Measurements from ENCODE around the gene RABGAP1. TPM values are rescaled to one million over a fixed set of nuclear protein-coding genes. Genes with fewer than 3 reads are reported as not detected.
A peak's percentile ranks its signal among the peaks of the same experiment; 100 is the strongest.
"Not testable (repeated sequence)": the region's sequence is repeated elsewhere in the genome, so short reads cannot be mapped to it uniquely, and the experiment has no call there.

The RABGAP1 gene
- total RNA-seq, result 10 to 100 TPM; 64.1 to 75.4 TPM
- long read RNA-seq, donor 1, full-length matches to known transcripts, result 3 of 24 reads
- long read RNA-seq, donor 1, partial matches to known transcripts, result 8 of 24 reads
- long read RNA-seq, donor 1, other reads (novel, unspliced or antisense), result 13 of 24 reads
- long read RNA-seq, donor 2, partial matches to known transcripts, result 5 of 16 reads
- long read RNA-seq, donor 2, other reads (novel, unspliced or antisense), result 11 of 16 reads

DNA sequence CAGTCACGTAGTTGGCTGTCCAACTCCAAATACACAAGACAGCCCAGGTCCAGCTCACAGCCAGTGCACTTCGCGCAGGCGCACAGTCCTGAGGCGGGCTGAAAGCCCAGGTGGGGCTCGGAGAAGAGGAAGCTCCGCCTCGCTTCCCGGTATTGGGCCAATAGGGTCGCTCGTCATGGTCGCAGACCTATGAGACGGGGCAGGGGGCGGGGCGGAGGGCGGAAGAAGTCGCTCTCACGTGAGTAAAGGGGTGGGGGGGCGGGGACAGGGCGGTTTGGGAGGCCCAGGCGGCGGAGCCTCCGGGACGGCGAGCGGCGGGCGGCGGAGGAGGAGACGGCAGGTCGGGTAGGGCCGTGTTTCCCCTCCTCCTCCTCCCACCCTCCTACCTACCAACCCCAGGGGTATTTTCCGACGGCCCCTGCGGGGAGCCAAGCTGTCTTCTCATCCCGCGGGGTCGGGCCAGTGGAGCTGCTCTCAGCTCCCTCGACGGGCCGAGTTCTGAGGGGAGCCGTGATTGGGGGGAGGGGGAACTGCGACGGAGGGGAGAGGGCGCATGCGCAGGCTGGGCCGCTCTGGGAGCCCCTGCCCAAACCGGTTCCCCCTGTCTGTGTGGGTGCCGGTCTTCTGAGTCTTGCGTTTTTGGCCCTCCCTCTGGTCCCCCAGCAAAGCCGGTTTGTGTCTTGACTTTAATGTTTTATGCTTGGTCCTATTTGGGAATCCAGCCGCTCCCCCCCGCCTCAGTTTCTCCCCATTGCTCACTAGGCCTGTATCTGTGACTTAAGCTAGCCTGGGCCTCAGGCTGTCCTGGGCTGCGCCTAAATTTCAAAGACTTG, at the start of gene RABGAP1:
TSS of gene RABGAP1 (plus strand) at position 272 of the 833 bp plus-strand sequence. CDS start 16,040 bp downstream, outside the sequence.
- intact Hi-C loops (cut with DNase I), result no loop called here

DNA sequence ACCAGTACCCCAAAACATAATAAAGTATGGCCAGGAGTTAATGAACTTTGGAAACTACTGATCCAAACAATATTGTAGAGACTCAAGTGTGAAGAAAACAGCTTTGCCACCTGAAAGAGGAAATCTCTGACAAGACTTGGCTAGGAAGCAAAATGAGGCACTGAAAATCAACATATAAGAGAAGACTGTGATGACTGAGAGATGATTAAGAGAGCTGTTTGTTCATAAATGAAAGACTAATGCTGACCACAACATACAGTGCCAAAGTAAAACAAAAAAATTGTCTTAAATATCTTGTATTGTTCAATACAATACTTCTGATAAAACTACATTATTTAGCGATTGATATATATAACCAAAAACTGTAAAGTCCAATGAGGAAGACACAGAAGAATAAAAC, 42.9 kb upstream of the RABGAP1 start:
- no peak for DNase-seq (ENCODE audit: low spot score)
- intact Hi-C loops (cut with DNase I), result no loop called here

More for the DNA sequence above, at the start of gene RABGAP1:
- DNase-seq (ENCODE audit: low spot score), result peak; percentile 100

DNA sequence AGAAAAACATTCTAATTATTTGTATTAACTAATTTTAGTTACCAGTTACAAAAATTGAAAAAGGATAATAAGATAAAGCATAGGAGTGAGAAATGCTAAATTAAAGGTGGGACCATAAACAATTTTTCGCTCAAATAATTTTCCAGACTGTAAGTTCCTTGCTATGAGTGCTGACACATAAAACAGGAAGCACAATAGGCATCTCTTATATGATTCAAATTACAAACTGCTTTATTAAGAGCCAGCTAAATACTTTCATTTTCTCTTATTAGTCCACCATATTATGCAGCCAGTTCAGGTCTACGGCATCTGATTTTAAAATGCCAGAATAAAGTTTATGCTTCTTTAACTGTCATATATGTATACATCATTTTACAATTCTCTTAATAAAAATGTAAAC, 40.0 kb upstream of the RABGAP1 start:
- intact Hi-C loops (cut with DNase I), result no loop called here

DNA sequence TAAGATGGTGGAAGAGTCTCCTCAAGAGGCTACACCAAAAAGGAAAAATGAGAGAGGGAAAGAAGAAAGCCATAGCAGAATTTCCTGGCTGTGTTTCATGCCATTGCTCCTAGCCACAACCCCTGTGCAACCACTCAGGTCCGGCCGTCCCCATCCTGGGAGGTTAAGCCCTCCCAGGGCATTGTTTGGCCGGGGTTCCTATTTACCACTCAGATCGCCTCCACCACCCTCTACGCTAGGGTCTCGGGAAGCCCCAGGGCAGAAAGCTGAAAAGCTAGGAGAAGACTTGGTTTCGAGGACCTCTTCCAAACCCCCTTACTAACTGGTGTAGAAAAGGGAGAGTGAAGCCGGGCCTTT, 36.4 kb upstream of the RABGAP1 start:
- intact Hi-C loops (cut with DNase I), result no loop called here
- DNase-seq (ENCODE audit: low spot score), result no peak

More for the DNA sequence above, 40.0 kb upstream of the RABGAP1 start:
- no peak for DNase-seq (ENCODE audit: low spot score)

DNA sequence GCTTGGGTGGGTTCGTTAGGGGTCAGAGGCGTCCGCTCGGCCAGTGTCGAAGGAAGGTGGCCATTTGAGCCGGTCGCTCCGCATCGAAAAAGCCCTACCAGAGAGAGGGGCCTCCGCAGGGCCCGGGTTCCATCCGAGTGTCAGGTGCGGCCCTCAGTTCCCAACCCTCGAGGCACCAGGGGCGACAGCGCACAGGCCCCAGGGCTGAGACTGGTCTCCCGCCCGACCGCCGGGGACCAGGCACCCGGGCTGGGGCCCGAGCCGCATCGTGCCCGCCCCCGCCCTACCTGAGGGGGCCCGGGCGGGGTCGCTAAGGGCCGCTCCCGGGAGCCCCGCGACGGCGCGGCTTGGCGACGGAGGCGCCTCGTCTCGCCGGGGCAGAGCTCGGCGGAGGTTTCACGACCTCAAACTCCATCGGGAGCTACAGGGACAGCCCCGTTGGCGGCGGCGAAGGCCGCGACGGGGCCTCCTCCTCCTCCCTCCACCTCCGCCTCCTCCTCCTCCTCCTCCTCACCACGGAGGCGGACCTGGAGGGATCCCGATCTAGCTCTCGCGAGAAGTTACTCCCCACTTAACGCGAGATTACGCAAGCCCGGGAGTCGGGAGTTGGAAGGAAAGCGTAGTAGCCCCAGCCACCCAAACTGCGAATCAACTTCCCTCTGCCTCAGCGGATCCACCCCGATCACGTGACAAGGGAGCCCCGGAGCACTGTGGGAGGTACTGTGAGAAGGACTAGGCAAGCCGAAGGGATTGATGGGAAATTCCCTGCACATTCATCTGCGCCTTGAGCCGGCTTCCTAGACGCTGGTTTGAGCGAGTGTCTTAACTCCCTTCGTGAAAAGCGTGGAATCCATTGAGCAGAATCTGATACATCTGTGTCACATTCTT, 35.8 kb upstream of the RABGAP1 start, which contains the start of gene RC3H2:
TSS of gene RC3H2 (minus strand) at position 537 of the 888 bp plus-strand sequence. CDS start 7,850 bp downstream, outside the sequence.
- DNase-seq (ENCODE audit: low spot score), result peak; percentile 99
- intact Hi-C loops (cut with DNase I), result no loop called here

DNA sequence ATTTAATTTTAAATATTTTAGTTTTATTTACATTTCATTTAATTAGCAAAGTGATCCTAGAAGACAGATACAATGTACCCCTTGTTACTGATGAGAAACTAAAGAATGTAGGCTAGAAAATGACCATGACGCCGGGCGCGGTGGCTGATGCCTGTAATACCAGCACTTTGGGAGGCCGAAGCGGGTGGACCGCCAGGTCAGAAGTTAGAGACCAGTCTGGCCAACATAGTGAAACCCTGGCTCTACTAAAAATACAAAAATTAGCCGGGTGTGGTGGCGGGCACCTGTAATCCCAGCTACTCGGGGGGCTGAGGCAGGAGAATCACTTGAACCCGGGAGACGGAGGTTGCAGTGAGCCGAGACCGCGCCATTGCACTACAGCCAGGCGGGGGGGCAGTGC, 34.7 kb upstream of the RABGAP1 start:
- DNase-seq (ENCODE audit: low spot score); intact Hi-C loops (cut with DNase I): not testable (repeated sequence)

DNA sequence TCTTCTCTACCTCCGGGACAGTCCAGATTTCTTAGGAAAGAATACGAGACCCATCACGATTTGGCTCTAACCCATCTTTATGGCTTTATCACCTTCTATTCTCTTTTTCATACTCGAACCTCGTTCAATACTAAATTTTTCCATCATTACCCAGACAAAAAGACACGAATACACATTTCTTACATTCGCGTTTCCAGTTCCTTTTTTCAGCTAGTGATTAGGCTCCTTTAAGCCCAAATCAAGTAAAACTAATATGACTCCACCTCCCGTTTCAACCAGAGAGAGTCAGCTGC, 28.2 kb upstream of the RABGAP1 start:
- no peak for DNase-seq (ENCODE audit: low spot score)
- intact Hi-C loops (cut with DNase I), result no loop called here

DNA sequence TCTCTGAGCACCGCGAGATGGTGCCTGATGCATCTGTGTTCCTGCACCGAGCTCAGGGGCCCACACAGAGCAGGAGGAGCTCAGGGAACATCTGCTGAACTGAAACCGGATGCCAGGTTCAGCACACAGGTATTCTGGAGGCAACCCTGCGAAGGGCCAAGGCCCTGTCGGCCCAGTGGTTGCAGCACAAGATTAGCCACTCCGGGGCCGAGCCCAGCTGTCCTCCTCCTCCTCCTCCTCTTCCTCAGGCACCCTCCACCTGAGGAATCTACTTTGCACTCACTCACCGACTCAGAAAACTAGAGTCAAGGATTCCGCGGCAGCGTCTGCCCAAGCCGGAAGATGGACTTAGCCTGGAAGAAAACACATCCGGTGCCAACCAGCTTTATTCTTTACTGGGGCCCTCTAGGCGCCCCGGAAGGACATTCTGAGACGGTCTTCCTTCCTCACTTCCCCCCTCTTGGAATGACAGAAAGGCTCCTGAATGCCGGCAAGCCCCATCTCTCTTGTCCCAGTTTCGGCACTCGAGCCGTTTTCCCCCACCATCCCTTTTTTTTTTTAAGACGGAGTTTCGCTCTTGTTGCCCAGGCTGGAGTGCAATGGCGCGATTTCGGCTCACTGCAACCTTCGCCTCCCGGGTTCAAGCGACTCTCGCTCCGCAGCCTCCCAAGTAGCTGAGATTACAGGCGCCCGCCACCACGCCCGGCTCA, 27.7 kb upstream of the RABGAP1 start, which contains the start of gene ZBTB6:
TSS of gene ZBTB6 (minus strand) at position 360 of the 710 bp plus-strand sequence. CDS start 1,251 bp downstream, outside the sequence.
- DNase-seq (ENCODE audit: low spot score), result peak; percentile 85
- intact Hi-C loops (cut with DNase I), result no loop called here

DNA sequence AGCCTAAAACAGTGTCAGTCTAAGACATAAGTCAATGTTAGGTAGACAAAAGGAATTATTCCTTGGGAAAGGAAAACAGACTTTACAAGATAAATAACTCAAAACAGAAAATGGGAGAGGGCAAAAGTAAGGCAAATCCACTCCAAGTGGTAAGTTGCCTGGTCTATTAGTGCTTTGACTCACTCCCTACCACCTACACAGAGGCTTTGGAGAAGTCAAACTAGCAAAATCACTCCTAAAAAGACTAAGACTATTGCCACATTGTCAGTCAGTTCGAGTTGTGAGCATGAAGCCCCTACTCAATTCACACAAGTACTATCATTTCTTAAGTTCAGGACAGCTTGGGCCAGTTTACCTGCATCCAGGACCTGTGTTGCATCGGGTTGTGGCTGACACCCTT, 22.5 kb upstream of the RABGAP1 start:
- DNase-seq (ENCODE audit: low spot score), result no peak
- intact Hi-C loops (cut with DNase I), result no loop called here

DNA sequence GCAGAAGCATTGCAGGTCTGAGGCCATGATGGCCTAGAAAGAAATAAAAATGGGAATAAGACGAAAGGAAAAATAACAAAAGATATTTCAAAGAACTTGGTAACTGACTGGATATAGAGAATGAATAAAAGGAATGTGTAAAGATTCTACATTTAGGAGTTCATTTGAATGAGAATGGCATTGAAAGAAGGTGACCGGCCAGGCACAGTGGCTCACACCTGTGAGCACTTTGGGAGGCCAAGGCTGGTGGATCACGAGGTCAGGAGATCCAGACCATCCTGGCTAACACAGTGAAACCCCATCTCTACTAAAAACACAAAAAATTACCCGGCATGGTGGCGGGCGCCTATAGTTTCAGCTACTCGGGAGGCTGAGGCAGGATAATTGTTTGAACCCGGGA, 18.1 kb upstream of the RABGAP1 start:
- intact Hi-C loops (cut with DNase I), result no loop called here
- no peak for DNase-seq (ENCODE audit: low spot score)

DNA sequence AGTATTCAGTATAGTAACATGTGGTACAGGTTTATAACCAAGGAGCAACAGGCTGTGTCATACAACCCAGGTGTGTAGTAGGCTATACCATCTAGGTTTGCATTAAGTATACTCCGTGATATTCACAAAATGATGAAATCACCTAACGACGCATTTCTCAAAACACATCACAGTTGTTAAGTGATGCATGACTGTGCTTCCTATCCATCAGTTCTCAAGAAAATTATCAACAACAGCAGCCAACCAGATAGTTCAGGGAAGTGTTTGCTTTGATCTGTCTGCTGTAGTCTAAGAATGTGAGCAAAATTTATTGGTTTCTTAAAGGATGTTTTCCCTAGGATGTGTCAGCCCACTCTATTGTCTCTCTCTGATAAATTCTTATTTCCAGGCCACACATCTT, 16.9 kb upstream of the RABGAP1 start:
- intact Hi-C loops (cut with DNase I), result no loop called here
- DNase-seq (ENCODE audit: low spot score), result no peak

DNA sequence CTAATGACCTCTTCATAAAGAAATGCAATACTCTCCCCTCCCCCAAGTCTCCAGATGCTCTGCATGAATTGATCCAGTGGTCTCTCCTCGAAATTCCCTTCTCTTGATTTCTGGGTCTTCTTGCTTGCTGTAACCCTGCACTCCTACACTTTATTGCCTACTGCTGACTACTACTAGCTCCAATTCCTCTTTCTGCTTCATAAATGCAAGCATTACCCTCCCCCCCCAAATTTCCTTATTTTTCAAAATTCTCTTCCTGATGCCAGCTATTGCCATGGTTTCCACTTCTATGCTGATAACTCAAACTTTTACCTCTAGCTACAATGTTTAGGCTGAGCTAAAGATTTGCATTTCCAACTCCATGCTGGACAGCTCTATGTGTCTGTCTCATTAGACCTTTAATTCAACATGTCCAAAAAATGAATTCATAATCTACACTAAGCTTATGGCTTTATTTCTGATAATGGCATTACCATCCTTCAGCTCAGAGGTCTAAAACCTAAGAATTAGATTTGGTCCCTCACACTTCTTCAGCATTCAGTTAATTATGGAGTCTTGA, 10.9 kb upstream of the RABGAP1 start:
- no peak for DNase-seq (ENCODE audit: low spot score)
- intact Hi-C loops (cut with DNase I), result no loop called here

DNA sequence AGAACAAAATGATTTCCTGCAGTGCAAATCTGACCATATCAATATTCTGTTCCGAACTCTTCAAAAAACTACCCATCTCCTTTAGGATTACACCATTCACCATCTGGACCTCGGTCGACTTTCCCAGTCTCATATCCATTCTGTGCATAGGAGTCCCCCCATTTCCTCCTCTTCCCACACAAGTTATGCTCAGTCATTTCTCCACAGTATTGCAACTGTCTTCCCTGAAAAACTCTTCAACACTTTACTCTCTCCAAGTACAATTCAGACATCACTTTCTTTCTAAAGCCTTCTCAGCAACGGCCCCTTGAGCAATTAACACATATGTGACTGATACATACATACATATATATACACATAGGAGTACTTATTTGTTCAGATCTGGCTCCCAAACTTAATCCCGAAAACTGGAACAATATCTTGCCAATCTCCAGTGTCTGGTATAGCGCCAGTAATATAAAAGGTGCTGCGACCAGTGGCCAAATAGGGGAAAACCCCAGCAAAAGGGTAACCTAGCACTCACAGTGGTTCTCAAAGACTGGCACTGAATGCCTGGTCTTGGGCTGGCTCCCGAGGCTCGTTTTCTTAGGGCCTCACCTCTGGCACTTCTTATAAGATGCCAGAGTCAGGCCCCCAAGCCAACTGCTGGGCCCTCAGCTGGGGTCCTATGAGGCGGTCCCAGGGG, 10.1 kb upstream of the RABGAP1 start:
- no peak for DNase-seq (ENCODE audit: low spot score)
- intact Hi-C loops (cut with DNase I), result no loop called here

DNA sequence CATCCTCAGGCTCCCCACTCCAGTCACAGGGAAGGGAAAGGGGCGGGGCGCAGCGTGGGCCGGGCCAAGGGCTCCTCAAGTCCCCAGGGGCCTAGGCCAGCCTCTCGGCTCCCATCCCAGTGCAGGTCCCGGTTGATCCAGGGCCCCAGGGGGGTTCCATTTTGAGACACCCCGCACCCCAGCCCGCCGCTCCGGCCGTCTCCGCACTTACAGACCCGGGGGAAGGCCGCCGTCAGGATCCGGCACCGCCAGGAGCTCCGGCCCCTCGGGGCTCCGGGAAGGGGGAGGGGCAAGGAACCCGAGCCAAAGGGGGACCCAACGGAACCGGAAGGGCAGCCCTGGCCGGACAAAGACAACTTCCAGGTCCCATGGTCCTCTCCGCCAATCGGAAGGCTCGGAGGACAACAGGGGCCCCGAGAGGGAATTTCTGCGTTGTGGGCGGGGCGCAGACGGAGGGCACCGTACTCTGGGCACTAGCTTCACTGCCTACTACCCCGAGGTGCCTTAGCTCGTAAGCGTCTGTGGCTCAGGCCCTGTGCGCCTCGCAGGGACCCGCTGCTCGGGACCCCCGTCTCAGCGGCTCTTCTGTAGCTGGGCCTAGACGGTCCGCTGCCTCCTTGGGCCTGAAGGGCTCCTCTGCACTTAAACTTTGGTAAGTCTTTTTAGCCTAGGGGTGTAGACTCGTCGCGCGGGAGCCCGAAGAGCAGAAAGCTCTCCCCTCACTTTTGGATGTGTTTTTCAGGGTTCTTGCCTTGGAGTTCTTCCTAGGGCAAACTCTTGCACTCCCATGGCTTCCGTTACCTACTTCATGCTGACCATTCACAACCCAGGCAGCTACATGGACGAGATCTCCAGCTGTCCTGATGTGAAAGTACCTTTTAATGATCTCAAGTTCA, 9.3 kb upstream of the RABGAP1 start, which contains the start of gene ZBTB26:
TSS of gene ZBTB26 (minus strand) at position 287 of the 896 bp plus-strand sequence. CDS start 11,578 bp downstream, outside the sequence.
- intact Hi-C loops (cut with DNase I), result no loop called here
- DNase-seq (ENCODE audit: low spot score), result peak; percentile 98

DNA sequence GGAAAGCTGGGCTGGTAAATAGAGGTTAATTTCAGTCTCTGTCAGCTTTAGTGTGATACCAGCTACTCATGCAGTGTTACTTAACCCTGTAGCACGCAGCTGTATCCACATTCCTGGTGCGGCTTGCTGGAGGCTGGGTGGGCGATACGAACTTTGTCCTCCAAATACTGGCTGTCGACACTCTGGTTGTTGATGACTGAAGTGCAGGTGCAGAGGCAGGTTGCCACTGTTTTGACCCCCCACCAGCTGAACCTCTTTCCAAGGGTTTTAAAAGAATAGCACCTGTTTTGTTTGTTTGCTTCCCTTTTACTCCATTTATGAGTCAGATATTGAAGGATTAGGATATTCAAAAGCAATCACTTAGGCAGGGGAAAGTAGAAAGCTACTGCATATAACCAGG, 4.4 kb upstream of the RABGAP1 start:
- intact Hi-C loops (cut with DNase I), result no loop called here
- no peak for DNase-seq (ENCODE audit: low spot score)

DNA sequence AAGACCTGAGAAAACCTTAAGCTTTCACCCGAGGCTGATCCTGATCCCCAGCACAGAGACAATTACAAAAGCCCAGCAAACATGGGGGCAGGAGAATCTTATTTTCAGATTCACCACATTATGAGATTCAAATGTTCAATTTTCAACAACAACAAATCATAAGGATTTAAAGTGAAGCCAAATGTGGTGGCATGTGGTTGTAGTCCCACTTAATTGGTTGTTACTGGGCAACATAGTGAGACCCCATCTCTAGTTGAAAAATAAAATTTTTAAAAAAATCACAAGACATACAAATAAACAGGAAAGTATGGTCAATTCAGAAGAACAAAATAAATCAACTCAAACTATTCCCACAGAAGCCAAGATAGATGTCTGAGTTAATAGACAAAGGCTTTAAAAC, 3.9 kb upstream of the RABGAP1 start:
- DNase-seq (ENCODE audit: low spot score), result no peak
- intact Hi-C loops (cut with DNase I), result no loop called here

DNA sequence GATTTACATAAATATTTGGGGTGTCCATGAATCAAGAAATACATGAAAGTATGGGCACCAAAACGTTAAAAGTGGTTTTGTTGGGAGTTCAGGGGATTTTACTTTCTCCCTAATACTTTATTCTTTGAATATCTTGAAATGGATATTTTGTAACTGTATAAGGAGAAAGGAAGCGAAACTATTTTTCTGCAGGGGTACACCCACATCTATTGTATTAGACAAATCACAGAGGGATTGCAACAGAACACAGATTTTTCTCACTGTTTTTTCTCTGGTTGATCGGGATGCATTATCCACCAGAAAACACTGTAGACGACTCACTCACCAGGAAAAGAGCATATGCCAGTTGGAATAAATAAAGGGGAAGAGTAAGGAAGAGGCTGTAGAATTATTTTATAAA, 1.2 kb upstream of the RABGAP1 start:
- intact Hi-C loops (cut with DNase I), result no loop called here
- DNase-seq (ENCODE audit: low spot score), result no peak

DNA sequence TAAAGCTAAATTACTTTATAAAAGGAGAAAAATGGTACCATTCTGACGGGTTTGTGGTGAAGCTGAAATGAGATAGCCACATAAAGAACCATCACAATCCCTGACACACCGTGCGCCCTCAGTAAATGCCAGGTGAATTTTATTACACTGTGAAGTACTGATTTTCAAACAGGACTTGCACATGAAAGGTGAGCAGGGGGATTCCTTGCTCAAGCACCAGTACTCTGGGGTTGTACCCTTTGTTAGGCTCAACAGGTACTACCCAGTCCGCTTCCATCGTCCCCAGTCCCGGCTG, 419 bp upstream of the RABGAP1 start:
- intact Hi-C loops (cut with DNase I), result no loop called here
- DNase-seq (ENCODE audit: low spot score), result no peak

All from posterior vena cava (tissue), 2 donors.